ENCODE data around the gene HPS4.

HPS4 gene

DNA sequence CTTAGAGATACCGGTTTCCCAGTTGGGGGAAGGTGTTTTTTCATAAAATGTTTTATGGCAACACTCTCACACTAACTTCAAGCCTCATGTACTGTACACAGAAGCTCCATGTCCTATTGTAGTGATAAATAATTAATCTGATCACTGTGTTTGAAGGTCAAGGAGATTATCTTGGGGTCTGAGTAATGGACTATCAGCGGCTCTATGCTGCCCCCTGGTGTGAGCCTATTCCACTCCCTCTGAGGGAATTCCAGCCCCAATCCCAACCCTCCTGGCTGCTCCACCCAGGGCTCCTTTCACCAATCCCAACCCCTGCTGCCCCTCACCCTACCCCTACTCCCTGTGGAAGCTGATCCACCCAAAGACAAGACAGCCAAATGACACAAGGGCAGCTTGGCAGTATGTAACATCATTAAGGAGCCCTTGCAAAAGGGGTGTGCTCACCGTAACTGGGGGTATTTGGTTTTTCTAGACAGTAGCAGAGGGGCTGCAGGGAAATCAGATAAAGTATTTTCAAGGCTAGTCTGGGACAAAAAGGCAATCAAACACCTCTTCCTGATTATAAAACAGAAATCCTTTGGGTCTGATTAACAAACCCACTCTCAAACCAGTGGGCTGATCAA is 22.3 kb downstream of the HPS4 start:
- peak; percentile 30 for DNase-seq (ENCODE audit: insufficient read length, low spot score)
- TF ChIP-seq PAX5 (IDR thresholded peaks at IDR 0.05; ENCODE audit: insufficient read depth, low read length, severe bottlenecking) (no peak), SPI1 (IDR thresholded peaks at IDR 0.05; ENCODE audit: low read depth, low read length) (no peak), TAF1 (IDR thresholded peaks at IDR 0.05; ENCODE audit: low read depth, low read length) (no peak), POLR2A (IDR thresholded peaks at IDR 0.05; ENCODE audit: low read depth, low read length) (no peak), POU2F2 (IDR thresholded peaks at IDR 0.05; ENCODE audit: low read depth, low read length) (no peak), POLR2AphosphoS5 (IDR thresholded peaks at IDR 0.05; ENCODE audit: low read depth, low read length) (no peak)
- FAIRE-seq = peak; percentile 76

DNA sequence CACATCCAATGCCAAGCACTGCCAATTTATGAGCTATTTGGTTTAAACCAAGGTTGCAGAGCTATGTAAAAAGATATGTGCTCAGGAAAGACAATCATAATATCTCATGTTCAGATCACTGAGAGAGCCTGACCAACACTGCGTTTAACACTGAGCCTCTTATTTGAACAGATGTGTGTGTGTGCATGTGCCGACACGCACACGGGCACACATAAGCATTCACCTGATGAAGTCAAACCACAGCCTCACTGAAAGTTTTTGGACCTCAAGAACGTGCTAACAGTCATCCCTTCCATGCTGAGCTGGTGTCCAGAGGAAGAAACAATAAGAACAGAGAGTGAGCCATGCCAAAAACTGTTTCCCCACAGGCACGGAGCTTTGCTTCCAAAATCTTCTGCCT is 23.4 kb downstream of the HPS4 start:
- TF ChIP-seq POLR2AphosphoS5 (IDR thresholded peaks at IDR 0.05; ENCODE audit: low read depth, low read length) (no peak), POU2F2 (IDR thresholded peaks at IDR 0.05; ENCODE audit: low read depth, low read length) (no peak), POLR2A (IDR thresholded peaks at IDR 0.05; ENCODE audit: low read depth, low read length) (no peak), TAF1 (IDR thresholded peaks at IDR 0.05; ENCODE audit: low read depth, low read length) (no peak), SPI1 (IDR thresholded peaks at IDR 0.05; ENCODE audit: low read depth, low read length) (no peak), PAX5 (IDR thresholded peaks at IDR 0.05; ENCODE audit: insufficient read depth, low read length, severe bottlenecking) (no peak)
- no peak for DNase-seq (ENCODE audit: insufficient read length, low spot score)
- FAIRE-seq = no peak

DNA sequence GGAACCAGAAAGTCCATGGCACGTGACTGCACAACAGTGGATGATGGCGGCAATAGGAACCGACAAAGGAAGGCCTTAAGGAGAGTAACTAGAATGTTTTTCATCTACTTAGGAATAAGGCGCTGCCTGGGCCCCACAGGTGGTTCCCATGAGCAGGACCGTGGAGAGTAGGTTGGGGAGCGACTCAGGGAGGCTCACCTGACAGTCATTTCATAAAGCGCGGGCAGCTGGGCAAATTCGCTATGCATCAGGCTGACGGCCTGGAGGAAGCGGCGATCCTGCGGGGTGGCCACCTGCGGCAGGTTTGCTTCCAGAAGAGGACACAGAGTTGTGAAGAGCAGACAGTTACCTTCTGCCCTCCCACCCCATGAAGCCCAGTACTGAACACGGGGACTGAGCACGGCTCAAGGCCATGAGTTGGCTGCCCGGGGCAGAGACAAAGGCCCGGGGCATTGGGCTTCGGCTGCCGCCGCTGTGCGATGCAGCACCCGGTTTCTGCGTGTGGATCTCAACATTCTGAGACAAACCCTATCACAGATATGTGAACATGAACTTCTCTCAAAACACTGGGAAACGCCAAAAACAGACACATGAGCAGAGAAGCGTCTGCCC is 25.8 kb downstream of the HPS4 start:
- TF ChIP-seq SPI1 (IDR thresholded peaks at IDR 0.05; ENCODE audit: low read depth, low read length) (no peak), PAX5 (IDR thresholded peaks at IDR 0.05; ENCODE audit: insufficient read depth, low read length, severe bottlenecking) (no peak), POLR2A (IDR thresholded peaks at IDR 0.05; ENCODE audit: low read depth, low read length) (no peak), POLR2AphosphoS5 (IDR thresholded peaks at IDR 0.05; ENCODE audit: low read depth, low read length) (no peak), POU2F2 (IDR thresholded peaks at IDR 0.05; ENCODE audit: low read depth, low read length) (no peak)
- DNase-seq (ENCODE audit: insufficient read length, low spot score) (no peak), FAIRE-seq (no peak)

DNA sequence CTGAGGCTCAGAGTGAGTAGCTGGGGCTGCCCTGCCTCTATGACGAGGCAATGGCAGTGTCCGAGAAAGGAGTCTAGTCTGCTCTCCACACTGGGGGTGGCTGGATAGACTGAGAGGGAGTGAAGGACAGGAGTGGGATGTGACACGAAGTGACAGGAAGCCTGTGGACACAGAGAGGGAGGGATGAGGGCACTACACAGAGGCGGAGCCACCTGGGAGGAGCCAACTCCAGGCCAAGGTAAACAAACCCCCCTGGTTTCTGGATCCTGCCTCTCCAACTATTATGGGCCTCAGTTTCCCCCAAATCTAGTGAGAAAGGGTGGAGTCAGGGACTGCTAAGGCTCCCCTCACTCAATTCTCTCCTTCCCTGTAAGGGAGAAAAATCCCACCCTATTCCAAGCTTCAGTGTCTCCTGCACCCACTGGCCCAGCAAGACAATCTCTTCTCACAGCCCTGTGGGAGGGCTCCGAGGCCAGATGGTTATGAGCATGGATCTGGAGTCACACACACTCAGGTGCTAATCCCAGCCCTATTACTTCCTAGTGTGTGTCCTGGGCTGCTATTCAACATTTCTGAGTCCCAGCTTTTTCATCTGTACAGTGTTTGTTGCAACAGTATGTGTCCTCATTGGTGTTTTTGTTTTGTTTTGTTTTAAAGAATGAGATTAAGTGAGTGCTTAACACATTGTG is 29.6 kb downstream of the HPS4 start:
- DNase-seq (ENCODE audit: insufficient read length, low spot score) (no peak), FAIRE-seq (no peak)
- TF ChIP-seq TAF1 (IDR thresholded peaks at IDR 0.05; ENCODE audit: low read depth, low read length) (no peak), PAX5 (IDR thresholded peaks at IDR 0.05; ENCODE audit: insufficient read depth, low read length, severe bottlenecking) (no peak), POU2F2 (IDR thresholded peaks at IDR 0.05; ENCODE audit: low read depth, low read length) (no peak)

DNA sequence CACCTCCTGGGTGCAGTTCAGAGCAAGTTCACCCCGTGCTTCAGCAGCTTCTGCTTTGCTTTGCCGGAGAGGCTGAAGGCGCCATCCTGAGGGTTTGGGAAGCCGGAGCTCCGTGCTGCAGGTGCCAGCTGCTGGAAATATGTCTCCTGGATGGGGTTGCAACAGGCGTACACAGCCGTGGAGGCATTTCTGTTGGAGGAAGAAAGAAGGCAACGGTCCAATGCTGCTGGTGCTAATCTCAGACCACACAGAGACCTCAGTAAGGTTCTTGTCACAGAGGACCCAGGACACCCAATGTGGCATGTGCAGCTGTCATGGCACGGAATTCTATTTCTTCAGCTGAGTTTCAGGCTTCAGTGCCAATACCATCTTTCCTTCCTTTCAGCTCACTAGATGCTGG is 30.4 kb downstream of the HPS4 start:
- FAIRE-seq (no peak), DNase-seq (ENCODE audit: insufficient read length, low spot score) (no peak)
- TF ChIP-seq SPI1 (IDR thresholded peaks at IDR 0.05; ENCODE audit: low read depth, low read length) (no peak), TAF1 (IDR thresholded peaks at IDR 0.05; ENCODE audit: low read depth, low read length) (no peak), POLR2A (IDR thresholded peaks at IDR 0.05; ENCODE audit: low read depth, low read length) (no peak), PAX5 (IDR thresholded peaks at IDR 0.05; ENCODE audit: insufficient read depth, low read length, severe bottlenecking) (no peak), POLR2AphosphoS5 (IDR thresholded peaks at IDR 0.05; ENCODE audit: low read depth, low read length) (no peak), POU2F2 (IDR thresholded peaks at IDR 0.05; ENCODE audit: low read depth, low read length) (no peak)

DNA sequence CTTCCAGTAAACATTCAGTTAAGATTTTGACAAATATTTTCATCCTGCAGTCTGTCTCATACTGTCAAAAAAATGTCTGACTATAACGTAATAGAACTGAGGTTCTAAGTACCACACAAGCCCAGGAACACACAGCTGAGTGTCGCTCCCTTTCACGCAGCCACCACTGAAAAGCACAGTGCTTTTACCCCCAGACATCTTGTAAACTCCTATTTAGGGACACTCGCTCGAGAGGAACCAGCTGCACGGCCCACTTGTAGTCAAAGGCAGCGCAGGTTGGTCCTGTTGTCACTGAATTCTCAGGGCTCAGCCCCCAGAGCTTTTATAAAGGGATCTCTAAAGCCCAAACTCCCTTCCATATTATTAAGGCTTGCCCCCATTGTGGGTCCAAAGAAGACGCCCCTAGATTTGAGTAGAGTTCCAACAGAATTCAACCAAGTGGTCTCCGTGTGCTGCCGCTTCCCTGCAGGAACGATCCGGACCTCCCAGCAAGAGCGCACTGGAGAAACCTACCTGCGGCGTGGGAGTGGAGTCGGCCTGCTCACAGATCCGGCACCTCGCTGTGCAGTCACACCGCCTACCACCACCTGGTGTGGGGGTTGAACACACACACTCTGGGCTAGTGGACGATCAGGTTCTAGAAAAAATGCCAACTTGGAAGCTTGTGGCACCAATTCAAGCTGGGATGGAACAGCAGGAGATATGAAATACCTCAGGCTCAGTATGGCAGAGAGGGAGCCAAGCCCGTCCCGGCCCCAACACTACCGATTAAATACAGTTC is 31.2 kb downstream of the HPS4 start:
- no peak for TF ChIP-seq POLR2AphosphoS5 (IDR thresholded peaks at IDR 0.05; ENCODE audit: low read depth, low read length)
- no peak for TF ChIP-seq POU2F2 (IDR thresholded peaks at IDR 0.05; ENCODE audit: low read depth, low read length)
- no peak for TF ChIP-seq POLR2A (IDR thresholded peaks at IDR 0.05; ENCODE audit: low read depth, low read length)
- TF ChIP-seq TAF1 (IDR thresholded peaks at IDR 0.05; ENCODE audit: low read depth, low read length) = no peak
- TF ChIP-seq PAX5 (IDR thresholded peaks at IDR 0.05; ENCODE audit: insufficient read depth, low read length, severe bottlenecking) = no peak
- no peak for TF ChIP-seq SPI1 (IDR thresholded peaks at IDR 0.05; ENCODE audit: low read depth, low read length)
- no peak for FAIRE-seq
- DNase-seq (ENCODE audit: insufficient read length, low spot score) = no peak

DNA sequence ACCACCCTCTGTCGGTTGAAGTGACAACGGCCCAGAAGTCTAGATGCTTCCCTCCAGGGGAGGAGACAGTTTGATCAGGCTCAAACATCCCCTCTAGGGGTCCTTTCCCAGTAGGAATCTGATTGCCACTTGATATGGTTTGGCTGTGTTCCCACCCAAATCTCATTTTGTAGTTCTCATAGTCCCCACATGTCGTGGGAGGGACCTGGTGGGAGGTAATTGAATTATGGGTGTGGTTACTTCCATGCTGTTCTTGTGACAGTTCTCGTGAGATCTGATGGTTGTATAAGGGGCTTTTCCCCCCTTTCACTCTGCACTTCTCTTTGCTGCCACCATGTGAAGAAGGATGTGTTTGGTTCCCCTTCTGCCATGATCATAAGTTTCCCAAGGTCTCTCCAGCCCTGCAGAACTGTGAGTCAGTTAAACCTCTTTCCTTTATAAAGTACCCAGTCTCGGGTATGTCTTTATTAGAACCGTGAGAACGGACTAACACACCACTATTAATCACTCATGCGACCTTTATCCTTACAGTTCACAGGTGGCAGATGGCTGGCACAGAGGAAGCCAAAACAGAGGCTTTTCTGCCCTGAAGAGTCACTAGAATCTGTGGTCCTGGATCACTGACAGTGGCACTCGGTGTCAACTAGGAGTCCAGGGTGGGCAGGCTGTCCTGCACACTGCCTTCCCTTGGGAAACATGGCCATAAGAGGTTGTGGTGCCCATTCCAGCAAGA is 33.0 kb downstream of the HPS4 start:
- FAIRE-seq (no peak), DNase-seq (ENCODE audit: insufficient read length, low spot score) (no peak)
- TF ChIP-seq POU2F2 (IDR thresholded peaks at IDR 0.05; ENCODE audit: low read depth, low read length) = no peak

DNA sequence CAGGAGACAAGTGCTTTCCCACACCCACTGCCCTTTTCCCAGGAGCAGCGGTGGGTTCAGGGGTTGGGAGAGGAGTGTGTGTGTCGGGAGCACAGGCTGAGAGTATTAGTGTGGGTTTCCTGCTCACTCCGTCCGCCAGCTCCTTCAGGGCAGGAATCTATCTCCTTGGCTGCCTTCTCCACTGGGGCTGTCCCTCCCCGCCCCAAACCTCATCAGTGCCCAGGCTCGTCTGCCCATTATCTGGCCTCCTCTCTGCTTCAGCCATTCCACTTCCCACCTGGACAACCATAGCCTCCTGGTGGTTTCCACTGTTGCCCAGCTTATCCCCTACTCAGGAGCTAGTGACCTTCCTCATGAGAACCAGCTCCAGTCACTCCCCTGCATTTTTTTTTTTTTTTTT is 34.6 kb downstream of the HPS4 start:
- FAIRE-seq (no peak), DNase-seq (ENCODE audit: insufficient read length, low spot score) (no peak)
- TF ChIP-seq SPI1 (IDR thresholded peaks at IDR 0.05; ENCODE audit: low read depth, low read length) (no peak), POLR2AphosphoS5 (IDR thresholded peaks at IDR 0.05; ENCODE audit: low read depth, low read length) (no peak), POU2F2 (IDR thresholded peaks at IDR 0.05; ENCODE audit: low read depth, low read length) (no peak), POLR2A (IDR thresholded peaks at IDR 0.05; ENCODE audit: low read depth, low read length) (no peak), TAF1 (IDR thresholded peaks at IDR 0.05; ENCODE audit: low read depth, low read length) (no peak), PAX5 (IDR thresholded peaks at IDR 0.05; ENCODE audit: insufficient read depth, low read length, severe bottlenecking) (no peak)

DNA sequence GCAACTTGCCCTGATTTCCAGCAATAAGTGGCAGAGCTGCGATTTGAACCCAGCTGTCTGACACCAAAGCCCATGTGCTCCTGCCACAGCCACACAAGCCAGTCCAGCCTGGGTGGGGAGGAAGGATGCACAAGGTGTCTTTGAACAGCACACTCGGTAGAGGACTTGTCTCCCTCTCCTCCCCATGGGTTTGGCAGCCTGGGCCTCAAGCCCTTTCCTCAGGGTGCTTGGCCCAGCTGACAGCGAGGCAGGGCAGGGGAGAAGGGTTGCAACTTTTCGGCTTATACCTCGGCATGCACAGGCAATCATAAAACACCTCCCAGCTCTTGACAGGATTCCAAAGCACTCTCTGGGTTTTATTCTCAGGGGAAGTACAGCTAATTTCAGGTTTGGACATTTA is 35.2 kb downstream of the HPS4 start:
- TF ChIP-seq PAX5 (IDR thresholded peaks at IDR 0.05; ENCODE audit: insufficient read depth, low read length, severe bottlenecking) = no peak
- no peak for TF ChIP-seq POU2F2 (IDR thresholded peaks at IDR 0.05; ENCODE audit: low read depth, low read length)
- no peak for TF ChIP-seq POLR2A (IDR thresholded peaks at IDR 0.05; ENCODE audit: low read depth, low read length)
- TF ChIP-seq POLR2AphosphoS5 (IDR thresholded peaks at IDR 0.05; ENCODE audit: low read depth, low read length) = no peak
- FAIRE-seq (no peak), DNase-seq (ENCODE audit: insufficient read length, low spot score) (no peak)
